GM23338 (cell line): Measurements from ENCODE around the gene ID2.

Experiments used
- CREB1 ChIP-seq: fragments of 250-450 bp; sonication (Bioruptor Pico); IDR thresholded peaks from 2 replicates; pipeline ENCODE4 v1.5.0; 2020; ENCODE audit warnings: low read depth, mild to moderate bottlenecking, moderate library complexity
- CTCF ChIP-seq, 2 experiments: fragments of 200-600 bp in 1 of 2; sonication (generic) in 1 of 2; conservative IDR thresholded peaks; 2 replicates each; pipeline versions ENCODE4 v1.5.1 to v1.6.1; 2016 to 2017; ENCODE audit warnings: antibody characterized with exemption in 2 of 2, low read depth in 2 of 2, mild to moderate bottlenecking in 2 of 2, moderate library complexity in 1 of 2
- EZH2 ChIP-seq: fragments of 200-600 bp; sonication (generic); IDR thresholded peaks from one replicate; pipeline ENCODE4 v1.8.0; 2017; ENCODE audit warnings: antibody characterized with exemption, mild to moderate bottlenecking, low read depth; ENCODE audit not compliant: unreplicated experiment
- EZH2phosphoT487 ChIP-seq: fragments of 200-600 bp; sonication (generic); IDR thresholded peaks from one replicate; pipeline ENCODE4 v1.8.1; 2018; ENCODE audit warnings: antibody characterized with exemption; ENCODE audit not compliant: unreplicated experiment
- JUNB ChIP-seq: IDR thresholded peaks from one replicate; pipeline ENCODE4 v1.6.1; 2016; ENCODE audit warnings: antibody characterized with exemption; ENCODE audit not compliant: unreplicated experiment
- POLR2AphosphoS5 ChIP-seq: IDR thresholded peaks from 2 replicates; pipeline ENCODE4 v1.6.1; 2016; ENCODE audit warnings: antibody characterized with exemption, low read depth
- STAT1 ChIP-seq: IDR thresholded peaks from one replicate; pipeline ENCODE4 v1.6.1; 2016; ENCODE audit warnings: antibody characterized with exemption; ENCODE audit not compliant: unreplicated experiment
- ZNF331 ChIP-seq: fragments of 250-450 bp; sonication (Bioruptor Pico); IDR thresholded peaks from 2 replicates; pipeline ENCODE4 v1.5.0; 2020; ENCODE audit warnings: low read depth, mild to moderate bottlenecking, moderate library complexity
- ZNF462 ChIP-seq: fragments of 250-450 bp; sonication (Bioruptor Pico); IDR thresholded peaks from 2 replicates; pipeline ENCODE4 v1.5.0; 2020; ENCODE audit warnings: mild to moderate bottlenecking, moderate library complexity
- TF ChIP-seq, protein P1 (sequence below): IDR thresholded peaks from 2 replicates; pipeline ENCODE4 v1.6.1; 2016; ENCODE audit warnings: antibody characterized with exemption
- TF ChIP-seq, protein P2 (sequence below): IDR thresholded peaks from one replicate; pipeline ENCODE4 v1.6.1; 2018; ENCODE audit warnings: antibody characterized with exemption; ENCODE audit not compliant: unreplicated experiment

- no peak for TF ChIP-seq CTCF (conservative IDR thresholded peaks at IDR 0.05; ENCODE audit: low read depth in 2 of 2)
- TF ChIP-seq, protein P1, sequence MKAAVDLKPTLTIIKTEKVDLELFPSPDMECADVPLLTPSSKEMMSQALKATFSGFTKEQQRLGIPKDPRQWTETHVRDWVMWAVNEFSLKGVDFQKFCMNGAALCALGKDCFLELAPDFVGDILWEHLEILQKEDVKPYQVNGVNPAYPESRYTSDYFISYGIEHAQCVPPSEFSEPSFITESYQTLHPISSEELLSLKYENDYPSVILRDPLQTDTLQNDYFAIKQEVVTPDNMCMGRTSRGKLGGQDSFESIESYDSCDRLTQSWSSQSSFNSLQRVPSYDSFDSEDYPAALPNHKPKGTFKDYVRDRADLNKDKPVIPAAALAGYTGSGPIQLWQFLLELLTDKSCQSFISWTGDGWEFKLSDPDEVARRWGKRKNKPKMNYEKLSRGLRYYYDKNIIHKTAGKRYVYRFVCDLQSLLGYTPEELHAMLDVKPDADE, result no peak
- no peak for TF ChIP-seq EZH2
- no peak for TF ChIP-seq POLR2AphosphoS5
- TF ChIP-seq CREB1 (CRISPR knock-in tag), result no peak
- TF ChIP-seq, protein P2, sequence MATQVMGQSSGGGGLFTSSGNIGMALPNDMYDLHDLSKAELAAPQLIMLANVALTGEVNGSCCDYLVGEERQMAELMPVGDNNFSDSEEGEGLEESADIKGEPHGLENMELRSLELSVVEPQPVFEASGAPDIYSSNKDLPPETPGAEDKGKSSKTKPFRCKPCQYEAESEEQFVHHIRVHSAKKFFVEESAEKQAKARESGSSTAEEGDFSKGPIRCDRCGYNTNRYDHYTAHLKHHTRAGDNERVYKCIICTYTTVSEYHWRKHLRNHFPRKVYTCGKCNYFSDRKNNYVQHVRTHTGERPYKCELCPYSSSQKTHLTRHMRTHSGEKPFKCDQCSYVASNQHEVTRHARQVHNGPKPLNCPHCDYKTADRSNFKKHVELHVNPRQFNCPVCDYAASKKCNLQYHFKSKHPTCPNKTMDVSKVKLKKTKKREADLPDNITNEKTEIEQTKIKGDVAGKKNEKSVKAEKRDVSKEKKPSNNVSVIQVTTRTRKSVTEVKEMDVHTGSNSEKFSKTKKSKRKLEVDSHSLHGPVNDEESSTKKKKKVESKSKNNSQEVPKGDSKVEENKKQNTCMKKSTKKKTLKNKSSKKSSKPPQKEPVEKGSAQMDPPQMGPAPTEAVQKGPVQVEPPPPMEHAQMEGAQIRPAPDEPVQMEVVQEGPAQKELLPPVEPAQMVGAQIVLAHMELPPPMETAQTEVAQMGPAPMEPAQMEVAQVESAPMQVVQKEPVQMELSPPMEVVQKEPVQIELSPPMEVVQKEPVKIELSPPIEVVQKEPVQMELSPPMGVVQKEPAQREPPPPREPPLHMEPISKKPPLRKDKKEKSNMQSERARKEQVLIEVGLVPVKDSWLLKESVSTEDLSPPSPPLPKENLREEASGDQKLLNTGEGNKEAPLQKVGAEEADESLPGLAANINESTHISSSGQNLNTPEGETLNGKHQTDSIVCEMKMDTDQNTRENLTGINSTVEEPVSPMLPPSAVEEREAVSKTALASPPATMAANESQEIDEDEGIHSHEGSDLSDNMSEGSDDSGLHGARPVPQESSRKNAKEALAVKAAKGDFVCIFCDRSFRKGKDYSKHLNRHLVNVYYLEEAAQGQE, result no peak
- no peak for TF ChIP-seq ZNF331 (CRISPR knock-in tag)
- TF ChIP-seq EZH2phosphoT487, result no peak
- no peak for TF ChIP-seq JUNB
- no peak for TF ChIP-seq STAT1
- TF ChIP-seq ZNF462, result no peak
Measured at GRCh38 chr2:8656160-8656641, 25.7 kb upstream of the ID2 start.
